Left ventricle myocardium inferior (tissue), 1 donor: ENCODE results near the gene TMEM88. TPM values are rescaled to one million over a fixed set of nuclear protein-coding genes. Genes with fewer than 3 reads are reported as not detected.

ENCODE experiments used
- DNase-seq: peaks from one replicate; pipeline ENCODE4 v3.0.0-alpha.2; 2020
- H3K27ac ChIP-seq: fragments of 200-600 bp; replicated peaks from 2 replicates; pipeline ENCODE4 v1.8.0; 2021
- H3K27me3 ChIP-seq: fragments of 200-600 bp; 2 replicates; pipeline ENCODE4 v1.8.0; 2021; ENCODE audit warnings: low read depth
- H3K36me3 ChIP-seq: fragments of 200-600 bp; 2 replicates; pipeline ENCODE4 v1.8.0; 2021
- H3K4me1 ChIP-seq: fragments of 200-600 bp; 2 replicates; pipeline ENCODE4 v1.8.0; 2021
- H3K4me3 ChIP-seq: fragments of 200-600 bp; 2 replicates; pipeline ENCODE4 v1.8.0; 2021; ENCODE audit warnings: mild to moderate bottlenecking, moderate library complexity
- H3K9me3 ChIP-seq: fragments of 200-600 bp; replicated peaks from 2 replicates; pipeline ENCODE4 v1.8.0; 2021
- intact Hi-C: fragments of 100-400 bp; cut with micrococcal nuclease; formaldehyde crosslinking; loops from one replicate; pipeline ENCODE4 v1.11.0; 2022
- total RNA-seq: library from RNA; stranded (reverse); fragmentation: NEBNext Ultra II Directional; extraction: Animal tissue kit (Norgen Biotek cat#: 25700); gene quantifications from one replicate; pipeline ENCODE4 v1.2.1, GENCODE V29; 2021
- TF ChIP-seq, protein P1 (sequence below): fragments of 200-600 bp; IDR thresholded peaks from 2 replicates; pipeline ENCODE4 v1.8.0; 2021; ENCODE audit warnings: antibody characterized with exemption, mild to moderate bottlenecking, borderline replicate concordance
- donor health status: DM: no; HTN: yes; CAD: no; lungs with severe emphysema.

Gene TMEM88
- total RNA-seq, 1 donor from 2014 or later = 26.4 TPM

DNA sequence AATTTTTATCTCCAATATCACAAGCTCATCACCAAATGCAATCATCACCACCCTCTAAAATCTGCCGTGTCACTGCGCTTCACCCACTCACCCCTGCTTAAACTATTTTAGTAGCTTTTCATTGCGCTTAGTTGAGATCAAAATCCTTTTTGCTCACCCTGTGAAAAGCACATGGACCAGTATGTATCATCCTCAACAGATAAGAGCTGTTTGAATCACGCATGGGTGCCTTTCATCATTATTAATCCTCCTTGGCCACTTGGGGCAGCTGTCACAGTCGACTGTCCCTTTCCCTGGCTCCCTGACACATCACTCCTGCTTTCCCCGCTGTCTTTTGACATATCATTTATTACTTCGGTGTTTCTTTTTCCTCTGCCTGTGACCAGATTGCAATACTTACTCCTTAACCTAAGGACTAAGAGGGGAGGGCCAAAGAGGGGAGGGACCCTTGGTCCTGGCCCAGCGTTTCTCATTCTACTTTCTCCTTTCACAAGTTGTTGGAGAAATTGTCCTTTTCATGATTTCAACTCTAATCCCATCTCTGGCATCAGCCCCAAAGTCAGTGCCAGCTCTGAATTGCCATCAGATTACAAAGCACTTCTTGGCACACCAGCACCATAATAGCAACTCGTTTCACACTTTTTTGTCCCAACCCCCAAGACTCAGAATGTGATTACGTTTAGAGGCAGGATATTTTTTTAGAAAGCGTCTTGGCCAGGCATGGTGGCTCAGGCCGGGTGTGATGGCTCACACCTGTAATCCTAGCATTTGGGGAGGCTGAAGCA is 29.5 kb upstream of the TMEM88 start:
- DNase-seq = no peak
- intact Hi-C loops = no loop called here
- Histone ChIP-seq H3K4me3 (no peak overlapping the region), H3K27ac (no peak overlapping the region), H3K4me1 (no peaks in the 10 kb centered on the region), H3K27me3 (peaks cover 15% of the 10 kb centered on the region), H3K36me3 (no peaks in the 10 kb centered on the region), H3K9me3 (no peaks in the 10 kb centered on the region)
- TF ChIP-seq, protein P1, sequence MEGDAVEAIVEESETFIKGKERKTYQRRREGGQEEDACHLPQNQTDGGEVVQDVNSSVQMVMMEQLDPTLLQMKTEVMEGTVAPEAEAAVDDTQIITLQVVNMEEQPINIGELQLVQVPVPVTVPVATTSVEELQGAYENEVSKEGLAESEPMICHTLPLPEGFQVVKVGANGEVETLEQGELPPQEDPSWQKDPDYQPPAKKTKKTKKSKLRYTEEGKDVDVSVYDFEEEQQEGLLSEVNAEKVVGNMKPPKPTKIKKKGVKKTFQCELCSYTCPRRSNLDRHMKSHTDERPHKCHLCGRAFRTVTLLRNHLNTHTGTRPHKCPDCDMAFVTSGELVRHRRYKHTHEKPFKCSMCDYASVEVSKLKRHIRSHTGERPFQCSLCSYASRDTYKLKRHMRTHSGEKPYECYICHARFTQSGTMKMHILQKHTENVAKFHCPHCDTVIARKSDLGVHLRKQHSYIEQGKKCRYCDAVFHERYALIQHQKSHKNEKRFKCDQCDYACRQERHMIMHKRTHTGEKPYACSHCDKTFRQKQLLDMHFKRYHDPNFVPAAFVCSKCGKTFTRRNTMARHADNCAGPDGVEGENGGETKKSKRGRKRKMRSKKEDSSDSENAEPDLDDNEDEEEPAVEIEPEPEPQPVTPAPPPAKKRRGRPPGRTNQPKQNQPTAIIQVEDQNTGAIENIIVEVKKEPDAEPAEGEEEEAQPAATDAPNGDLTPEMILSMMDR = peak; percentile 18

DNA sequence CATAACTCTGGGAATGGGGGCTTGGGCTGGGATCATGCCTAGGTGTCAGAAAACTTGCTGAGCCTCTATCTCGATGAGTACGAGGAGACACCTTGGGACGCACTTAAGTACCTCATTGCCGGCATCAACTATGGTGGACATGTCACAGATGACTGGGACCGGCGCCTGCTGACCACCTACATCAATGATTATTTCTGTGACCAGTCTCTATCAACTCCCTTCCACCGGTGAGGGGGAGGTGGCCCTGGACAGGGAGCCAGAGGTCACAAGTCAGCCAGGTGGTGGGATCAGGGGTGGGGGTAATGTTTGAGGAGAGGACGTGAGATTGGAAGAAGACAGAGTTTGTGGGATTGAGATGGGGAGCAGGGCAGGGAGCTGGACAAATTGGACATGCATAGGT is 24.2 kb upstream of the TMEM88 start:
- Histone ChIP-seq H3K36me3 (no peaks in the 10 kb centered on the region), H3K4me3 (no peak overlapping the region), H3K9me3 (no peaks in the 10 kb centered on the region), H3K27me3 (peaks cover 15% of the 10 kb centered on the region), H3K27ac (no peak overlapping the region), H3K4me1 (peaks cover 23% of the 10 kb centered on the region)
- no peak for DNase-seq
- intact Hi-C loops = no loop called here
- TF ChIP-seq, protein P1 = no peak

DNA sequence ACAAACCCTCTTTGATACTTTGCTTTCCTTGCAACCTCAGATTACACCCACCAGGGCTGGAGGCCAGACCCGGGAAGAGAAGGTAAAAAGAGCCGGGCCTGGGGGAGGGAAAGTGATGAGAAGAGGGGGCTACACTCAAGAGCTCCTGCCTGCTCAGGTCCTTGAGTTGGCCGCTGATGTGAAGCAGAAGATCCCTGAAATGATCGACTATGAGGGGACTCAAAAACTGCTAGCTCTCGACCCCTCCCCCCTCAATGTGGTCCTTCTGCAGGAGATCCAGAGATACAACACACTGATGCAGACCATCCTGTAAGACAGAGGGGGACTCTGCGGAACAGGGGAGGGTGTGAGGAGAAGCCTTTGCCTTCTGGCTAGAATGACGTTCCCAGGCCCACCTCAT is 23.6 kb upstream of the TMEM88 start:
- H3K4me1 ChIP-seq = peaks cover 29% of the 10 kb centered on the region
- peaks cover 15% of the 10 kb centered on the region for H3K27me3 ChIP-seq
- TF ChIP-seq, protein P1 = no peak
- H3K9me3 ChIP-seq = no peaks in the 10 kb centered on the region
- intact Hi-C loops = no loop called here
- H3K27ac ChIP-seq = no peak overlapping the region
- no peak for DNase-seq
- H3K4me3 ChIP-seq = no peak overlapping the region
- no peaks in the 10 kb centered on the region for H3K36me3 ChIP-seq

DNA sequence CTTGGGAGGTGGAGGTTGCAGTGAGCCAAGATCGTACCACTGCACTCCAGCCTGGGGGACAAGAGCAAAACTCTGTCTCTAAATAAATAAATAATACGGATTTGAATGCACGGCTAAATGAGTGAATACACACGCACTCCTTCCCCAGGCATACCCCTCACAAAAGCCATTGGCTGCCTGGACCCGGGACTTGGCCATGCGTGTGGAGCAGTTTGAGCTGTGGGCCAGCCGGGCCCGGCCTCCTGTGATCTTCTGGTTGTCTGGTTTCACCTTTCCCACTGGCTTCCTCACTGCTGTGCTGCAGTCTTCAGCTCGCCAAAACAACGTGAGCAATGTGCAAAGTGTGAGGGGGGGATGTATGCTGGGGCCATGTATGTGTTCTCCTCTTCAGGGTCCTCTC is 22.4 kb upstream of the TMEM88 start:
- Histone ChIP-seq H3K4me1 (peaks cover 41% of the 10 kb centered on the region), H3K27me3 (peaks cover 14% of the 10 kb centered on the region), H3K4me3 (no peak overlapping the region), H3K27ac (no peak overlapping the region), H3K36me3 (no peaks in the 10 kb centered on the region), H3K9me3 (no peaks in the 10 kb centered on the region)
- TF ChIP-seq, protein P1 = no peak
- DNase-seq = no peak
- intact Hi-C loops = no loop called here

DNA sequence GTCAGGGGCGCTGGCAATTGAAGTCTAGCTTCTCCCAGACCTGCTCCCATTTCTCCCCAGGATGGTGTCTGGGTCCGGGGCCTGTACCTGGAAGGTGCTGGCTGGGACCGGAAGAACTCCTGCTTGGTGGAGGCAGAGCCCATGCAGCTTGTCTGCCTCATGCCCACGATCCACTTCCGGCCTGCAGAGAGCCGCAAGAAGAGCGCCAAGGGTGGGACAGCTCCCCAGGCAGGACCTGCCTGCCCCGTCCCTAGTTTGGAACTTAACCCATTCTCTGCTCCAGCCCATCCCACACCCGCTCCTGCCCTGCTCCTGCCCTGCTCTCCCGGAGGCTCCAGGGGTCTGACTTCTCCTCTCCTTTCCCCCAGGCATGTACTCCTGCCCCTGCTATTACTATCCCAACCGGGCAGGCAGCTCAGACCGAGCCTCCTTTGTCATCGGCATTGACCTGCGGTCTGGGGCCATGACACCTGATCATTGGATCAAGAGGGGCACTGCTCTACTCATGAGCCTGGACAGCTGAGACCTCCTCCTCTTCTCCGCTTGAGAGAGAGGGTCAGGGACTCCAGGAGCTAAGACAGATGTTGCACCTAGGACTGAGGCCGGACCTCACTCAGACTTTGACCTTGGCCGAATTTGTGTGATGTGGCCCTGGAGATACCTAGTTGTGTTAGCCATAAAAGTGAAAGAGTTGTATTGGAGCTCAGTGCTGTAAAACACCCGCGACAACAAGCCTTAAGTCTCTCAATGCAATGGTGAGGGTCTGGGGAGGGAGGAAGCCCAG is 21.7 kb upstream of the TMEM88 start:
- intact Hi-C loops = no loop called here
- DNase-seq = no peak
- Histone ChIP-seq H3K27ac (peak overlapping the region; percentile 99), H3K36me3 (no peaks in the 10 kb centered on the region), H3K4me3 (peak overlapping the region; percentile 88), H3K27me3 (peaks cover 8% of the 10 kb centered on the region), H3K9me3 (no peaks in the 10 kb centered on the region), H3K4me1 (peaks cover 46% of the 10 kb centered on the region)
- TF ChIP-seq, protein P1 = no peak
